ENCODE data around the gene ANKMY1. TPM values are rescaled to one million over a fixed set of nuclear protein-coding genes. Genes with fewer than 3 reads are reported as not detected.

ANKMY1 gene
- total and polyA plus RNA-seq, 9 donors, result 5.2 to 10.8 (median 7.7) TPM

DNA sequence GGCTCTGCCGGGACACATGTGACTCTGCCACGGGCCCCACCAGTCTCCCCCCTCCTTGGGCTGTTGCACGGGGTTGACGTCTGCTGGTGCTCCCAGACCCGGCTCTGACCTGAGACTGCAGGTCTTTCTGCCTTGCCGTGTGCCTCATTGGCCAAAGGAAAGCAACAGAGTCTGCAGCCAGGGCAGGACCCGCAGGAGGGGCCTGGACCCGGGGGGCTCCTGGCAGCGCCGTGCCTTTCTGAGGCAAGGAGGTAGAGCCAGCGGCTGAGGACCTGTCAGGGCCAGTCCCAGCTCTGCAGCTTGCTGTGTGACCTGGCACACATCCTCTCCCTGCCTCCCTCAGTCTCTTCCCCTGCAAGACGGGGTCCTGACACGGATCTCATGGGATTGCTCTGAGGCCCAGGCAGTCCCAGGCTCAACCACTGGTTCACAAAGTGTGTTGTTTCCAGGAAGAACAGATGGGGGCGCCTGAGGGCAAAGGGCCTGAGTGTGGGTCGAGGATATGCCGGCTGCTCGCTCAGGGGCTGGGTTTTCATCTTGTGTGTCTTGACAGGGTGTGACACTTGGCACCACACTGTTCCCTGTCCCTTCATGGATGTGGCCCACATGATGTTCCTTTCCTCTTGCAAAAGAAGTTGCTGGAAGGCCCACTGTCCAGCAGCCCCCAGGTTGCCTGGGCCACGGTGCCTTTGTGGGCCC is 37.7 kb upstream of the ANKMY1 start:
- H3K27me3 ChIP-seq (ENCODE audit: control insufficient read depth, insufficient read depth, low read length), result no peaks in the 10 kb centered on the region
- DNase-seq, result no peak
- H3K4me1 ChIP-seq (ENCODE audit: control insufficient read depth, insufficient read depth, low read length), result no peaks in the 10 kb centered on the region
- H3K36me3 ChIP-seq (ENCODE audit: control insufficient read depth, insufficient read depth, low read length), result peaks cover 75% of the 10 kb centered on the region
- no peaks in the 10 kb centered on the region for H3K9me3 ChIP-seq (replicated peaks; ENCODE audit: control insufficient read depth, low read depth, low read length)
- 60% methylated on average over 18 of the region's 18 CpGs for WGBS (ENCODE audit: insufficient coverage)
- no peak overlapping the region for H3K27ac ChIP-seq (ENCODE audit: low read length)
- no peak overlapping the region for H3K4me3 ChIP-seq (ENCODE audit: low read length)

GRCh38 chr2:240594511-240595380 is 37.0 kb upstream of the ANKMY1 start:
- Histone ChIP-seq H3K4me3 (ENCODE audit: low read length) (no peak overlapping the region), H3K36me3 (ENCODE audit: control insufficient read depth, insufficient read depth, low read length) (peaks cover 73% of the 10 kb centered on the region), H3K27me3 (ENCODE audit: control insufficient read depth, insufficient read depth, low read length) (no peaks in the 10 kb centered on the region), H3K4me1 (ENCODE audit: control insufficient read depth, insufficient read depth, low read length) (no peaks in the 10 kb centered on the region), H3K9me3 (replicated peaks; ENCODE audit: control insufficient read depth, low read depth, low read length) (no peaks in the 10 kb centered on the region), H3K27ac (ENCODE audit: low read length) (no peak overlapping the region)
- 81% methylated on average over 34 of the region's 34 CpGs for WGBS (ENCODE audit: insufficient coverage)
- no peak for DNase-seq

GRCh38 chr2:240593703-240594451 is 36.1 kb upstream of the ANKMY1 start:
- H3K4me3 ChIP-seq (ENCODE audit: low read length), result no peak overlapping the region
- 73% methylated on average over 17 of the region's 19 CpGs for WGBS (ENCODE audit: insufficient coverage)
- H3K4me1 ChIP-seq (ENCODE audit: control insufficient read depth, insufficient read depth, low read length), result no peaks in the 10 kb centered on the region
- no peak overlapping the region for H3K27ac ChIP-seq (ENCODE audit: low read length)
- H3K27me3 ChIP-seq (ENCODE audit: control insufficient read depth, insufficient read depth, low read length), result no peaks in the 10 kb centered on the region
- H3K9me3 ChIP-seq (replicated peaks; ENCODE audit: control insufficient read depth, low read depth, low read length), result no peaks in the 10 kb centered on the region
- no peak for DNase-seq
- H3K36me3 ChIP-seq (ENCODE audit: control insufficient read depth, insufficient read depth, low read length), result peaks cover 75% of the 10 kb centered on the region

DNA sequence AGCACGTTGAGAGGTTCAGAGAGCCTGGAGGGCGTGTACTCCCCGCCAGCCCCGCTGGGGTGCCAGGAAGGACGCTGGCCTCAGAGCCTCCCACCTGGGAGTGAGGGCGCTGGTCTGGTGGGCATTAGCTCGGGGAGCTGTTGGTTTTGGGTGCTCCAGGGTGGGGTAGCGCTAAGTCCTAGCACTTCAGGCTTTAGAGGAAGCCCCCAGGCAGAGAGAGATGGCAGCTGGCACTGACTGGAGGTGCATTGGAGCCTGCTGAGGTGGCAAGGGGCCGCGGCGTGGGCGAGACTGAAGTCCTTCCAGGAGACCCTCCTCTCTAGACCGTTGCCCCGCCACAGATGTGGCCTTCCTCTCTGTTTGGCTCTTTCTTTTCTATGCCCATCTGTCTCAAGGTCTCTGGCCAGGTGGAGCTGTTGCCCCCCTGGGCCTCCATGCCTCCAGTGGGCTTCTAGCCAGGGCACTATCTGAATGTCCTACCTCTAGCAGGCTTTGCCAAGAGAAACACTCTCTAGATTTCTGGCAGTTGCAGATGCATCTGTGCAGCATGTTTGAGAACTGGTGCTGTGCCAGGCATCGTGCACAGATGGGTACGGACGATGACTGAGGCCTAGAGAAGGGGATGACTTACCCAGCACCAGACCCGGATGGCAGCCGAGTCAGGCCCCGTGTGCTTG is 35.4 kb upstream of the ANKMY1 start:
- H3K9me3 ChIP-seq (replicated peaks; ENCODE audit: control insufficient read depth, low read depth, low read length), result no peaks in the 10 kb centered on the region
- peaks cover 68% of the 10 kb centered on the region for H3K36me3 ChIP-seq (ENCODE audit: control insufficient read depth, insufficient read depth, low read length)
- no peak overlapping the region for H3K27ac ChIP-seq (ENCODE audit: low read length)
- H3K4me3 ChIP-seq (ENCODE audit: low read length), result no peak overlapping the region
- no peak for DNase-seq
- 89% methylated on average over 19 of the region's 20 CpGs for WGBS (ENCODE audit: insufficient coverage)
- H3K4me1 ChIP-seq (ENCODE audit: control insufficient read depth, insufficient read depth, low read length), result peaks cover 5% of the 10 kb centered on the region
- H3K27me3 ChIP-seq (ENCODE audit: control insufficient read depth, insufficient read depth, low read length), result no peaks in the 10 kb centered on the region

DNA sequence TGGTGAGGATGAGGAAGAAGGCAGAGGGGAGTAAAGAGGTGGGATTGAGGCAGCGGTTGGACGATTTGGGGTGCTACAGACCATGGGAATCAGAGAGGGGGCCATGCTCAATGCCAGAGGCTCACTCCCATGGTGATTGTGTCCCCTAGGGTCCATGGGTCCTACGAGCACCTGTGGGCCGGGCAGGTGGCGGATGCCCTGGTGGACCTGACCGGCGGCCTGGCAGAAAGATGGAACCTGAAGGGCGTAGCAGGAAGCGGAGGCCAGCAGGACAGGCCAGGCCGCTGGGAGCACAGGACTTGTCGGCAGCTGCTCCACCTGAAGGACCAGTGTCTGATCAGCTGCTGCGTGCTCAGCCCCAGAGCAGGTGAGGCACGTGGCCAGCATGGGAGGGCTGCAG is 34.0 kb upstream of the ANKMY1 start:
- Histone ChIP-seq H3K4me1 (ENCODE audit: control insufficient read depth, insufficient read depth, low read length) (peaks cover 17% of the 10 kb centered on the region), H3K27ac (ENCODE audit: low read length) (no peak overlapping the region), H3K36me3 (ENCODE audit: control insufficient read depth, insufficient read depth, low read length) (peaks cover 56% of the 10 kb centered on the region), H3K27me3 (ENCODE audit: control insufficient read depth, insufficient read depth, low read length) (no peaks in the 10 kb centered on the region), H3K9me3 (replicated peaks; ENCODE audit: control insufficient read depth, low read depth, low read length) (no peaks in the 10 kb centered on the region), H3K4me3 (ENCODE audit: low read length) (no peak overlapping the region)
- WGBS (ENCODE audit: insufficient coverage), result 91% methylated on average over 13 of the region's 13 CpGs
- DNase-seq, result no peak

- no peaks in the 10 kb centered on the region for H3K9me3 ChIP-seq (replicated peaks; ENCODE audit: control insufficient read depth, low read depth, low read length)
- H3K27me3 ChIP-seq (ENCODE audit: control insufficient read depth, insufficient read depth, low read length), result no peaks in the 10 kb centered on the region
- H3K27ac ChIP-seq (ENCODE audit: low read length), result no peak overlapping the region
- WGBS (ENCODE audit: insufficient coverage), result 60% methylated on average over 1 of the region's 6 CpGs
- H3K4me1 ChIP-seq (ENCODE audit: control insufficient read depth, insufficient read depth, low read length), result peaks cover 17% of the 10 kb centered on the region
- H3K4me3 ChIP-seq (ENCODE audit: low read length), result no peak overlapping the region
- no peak for DNase-seq
- H3K36me3 ChIP-seq (ENCODE audit: control insufficient read depth, insufficient read depth, low read length), result peaks cover 51% of the 10 kb centered on the region
These were observed 33.4 kb upstream of the ANKMY1 start for GRCh38 chr2:240591226-240591625.

- no peak overlapping the region for H3K27ac ChIP-seq (ENCODE audit: low read length)
These were observed 32.9 kb upstream of the ANKMY1 start for GRCh38 chr2:240590681-240591111.

DNA sequence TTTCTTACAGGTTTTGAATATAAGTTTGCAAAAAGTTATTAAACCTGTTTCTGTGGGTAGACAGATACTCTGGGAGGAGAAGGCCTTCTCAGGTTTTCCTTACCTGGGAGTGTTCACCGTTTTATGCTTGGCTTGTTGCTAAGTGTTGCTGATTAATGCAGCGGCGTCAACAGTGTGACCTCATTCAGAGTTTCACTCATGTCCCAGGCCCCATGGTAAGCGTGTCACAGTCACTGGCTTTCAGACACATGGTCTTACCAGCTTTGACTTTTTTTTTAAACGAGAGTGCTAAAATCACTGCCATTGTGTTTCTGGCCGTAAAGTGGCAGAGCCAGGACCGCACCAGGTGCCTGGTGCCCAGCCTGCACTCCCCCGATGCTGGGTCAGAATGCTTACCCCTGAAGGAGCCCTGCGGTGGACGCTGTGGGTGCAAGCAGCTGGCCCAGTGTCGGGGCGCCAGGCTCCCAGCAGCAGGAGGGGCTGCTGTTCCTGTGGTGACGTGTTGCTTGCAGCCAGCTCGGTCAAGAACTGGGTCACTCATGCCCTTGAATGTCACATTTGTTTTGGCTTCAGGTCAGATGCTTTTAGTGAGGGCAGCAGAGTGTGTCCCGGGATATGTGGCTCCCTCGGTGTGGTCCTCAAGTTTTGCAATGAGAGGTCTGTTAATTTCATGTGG is 32.2 kb upstream of the ANKMY1 start:
- Histone ChIP-seq H3K4me3 (ENCODE audit: low read length) (no peak overlapping the region), H3K4me1 (ENCODE audit: control insufficient read depth, insufficient read depth, low read length) (peaks cover 24% of the 10 kb centered on the region), H3K27me3 (ENCODE audit: control insufficient read depth, insufficient read depth, low read length) (no peaks in the 10 kb centered on the region), H3K9me3 (replicated peaks; ENCODE audit: control insufficient read depth, low read depth, low read length) (no peaks in the 10 kb centered on the region), H3K27ac (ENCODE audit: low read length) (no peak overlapping the region), H3K36me3 (ENCODE audit: control insufficient read depth, insufficient read depth, low read length) (peaks cover 40% of the 10 kb centered on the region)
- 87% methylated on average over 16 of the region's 16 CpGs for WGBS (ENCODE audit: insufficient coverage)
- DNase-seq, result no peak

More at GRCh38 chr2:240590681-240591111, 32.9 kb upstream of the ANKMY1 start:
- Histone ChIP-seq H3K36me3 (ENCODE audit: control insufficient read depth, insufficient read depth, low read length) (peaks cover 46% of the 10 kb centered on the region), H3K4me3 (ENCODE audit: low read length) (no peak overlapping the region), H3K9me3 (replicated peaks; ENCODE audit: control insufficient read depth, low read depth, low read length) (no peaks in the 10 kb centered on the region), H3K27me3 (ENCODE audit: control insufficient read depth, insufficient read depth, low read length) (no peaks in the 10 kb centered on the region), H3K4me1 (ENCODE audit: control insufficient read depth, insufficient read depth, low read length) (peaks cover 17% of the 10 kb centered on the region)
- 93% methylated on average over 21 of the region's 21 CpGs for WGBS (ENCODE audit: insufficient coverage)
- no peak for DNase-seq

DNA sequence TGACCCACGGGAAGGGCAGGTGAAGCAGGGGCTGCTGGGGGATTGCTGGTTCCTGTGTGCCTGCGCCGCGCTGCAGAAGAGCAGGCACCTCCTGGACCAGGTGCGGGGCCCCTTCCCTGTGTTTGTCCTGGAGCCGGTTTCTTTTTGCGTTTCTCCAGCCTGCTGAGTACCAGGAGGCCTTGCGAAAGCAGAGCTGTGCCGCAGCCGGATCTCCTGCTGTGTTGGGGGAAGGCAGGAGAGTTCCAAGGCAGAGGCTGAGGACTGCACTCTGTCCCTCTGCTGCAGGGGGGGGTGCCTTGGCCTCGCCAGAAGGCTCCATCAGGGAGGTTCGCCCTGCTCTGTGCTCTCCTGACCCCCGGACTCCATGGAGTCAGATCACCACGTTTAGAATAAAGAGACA is 31.6 kb upstream of the ANKMY1 start:
- peaks cover 30% of the 10 kb centered on the region for H3K4me1 ChIP-seq (ENCODE audit: control insufficient read depth, insufficient read depth, low read length)
- no peak for DNase-seq
- WGBS (ENCODE audit: insufficient coverage), result 85% methylated on average over 10 of the region's 14 CpGs
- H3K4me3 ChIP-seq (ENCODE audit: low read length), result no peak overlapping the region
- peaks cover 40% of the 10 kb centered on the region for H3K36me3 ChIP-seq (ENCODE audit: control insufficient read depth, insufficient read depth, low read length)
- no peak overlapping the region for H3K27ac ChIP-seq (ENCODE audit: low read length)
- H3K9me3 ChIP-seq (replicated peaks; ENCODE audit: control insufficient read depth, low read depth, low read length), result no peaks in the 10 kb centered on the region
- no peaks in the 10 kb centered on the region for H3K27me3 ChIP-seq (ENCODE audit: control insufficient read depth, insufficient read depth, low read length)
